RWPE2 (cell line): ENCODE results near the gene TAS2R46.
"Not testable (repeated sequence)": the region's sequence is repeated elsewhere in the genome, so short reads cannot be mapped to it uniquely, and the experiment has no call there.

ENCODE experiments used
- ATAC-seq: fragments of 200-7000 bp; cut with Tn5 transposase; 3 replicates; pipeline ENCODE4 v1.9.1; 2021; ENCODE audit warnings: low read depth
- DNase-seq: peaks from one replicate; pipeline ENCODE4 v3.0.0-alpha.2; 2020; ENCODE audit warnings: low spot score
- H3K27ac ChIP-seq: fragments of 450-650 bp; 2 replicates; pipeline ENCODE4 v1.5.1; 2017; ENCODE audit warnings: mild to moderate bottlenecking; ENCODE audit not compliant: poor library complexity, severe bottlenecking
- H3K27me3 ChIP-seq: fragments of 250-450 bp; sonication (Bioruptor Pico); 2 replicates; pipeline ENCODE4 v1.5.1; 2021; ENCODE audit warnings: mild to moderate bottlenecking, moderate library complexity; ENCODE audit not compliant: insufficient read depth, poor library complexity, severe bottlenecking
- H3K36me3 ChIP-seq: fragments of 250-450 bp; sonication (Bioruptor Pico); 2 replicates; pipeline ENCODE4 v1.5.1; 2020; ENCODE audit warnings: low read depth, mild to moderate bottlenecking, moderate library complexity
- H3K4me1 ChIP-seq: fragments of 250-450 bp; sonication (Bioruptor Pico); 2 replicates; pipeline ENCODE4 v1.5.1; 2021; ENCODE audit warnings: mild to moderate bottlenecking, moderate library complexity; ENCODE audit not compliant: insufficient read depth, poor library complexity, severe bottlenecking
- H3K4me3 ChIP-seq: fragments of 250-450 bp; sonication (Bioruptor Pico); 2 replicates; pipeline ENCODE4 v1.5.1; 2021; ENCODE audit warnings: mild to moderate bottlenecking, moderate library complexity; ENCODE audit not compliant: severe bottlenecking
- H3K9me3 ChIP-seq: fragments of 250-450 bp; sonication (Bioruptor Pico); 2 replicates; pipeline ENCODE4 v1.5.1; 2021; ENCODE audit warnings: mild to moderate bottlenecking, moderate library complexity; ENCODE audit not compliant: severe bottlenecking
- TF ChIP-seq, protein P1 (sequence below): fragments of 450-650 bp; IDR thresholded peaks from one replicate; pipeline ENCODE4 v1.5.1; 2017; ENCODE audit warnings: mild to moderate bottlenecking, moderate library complexity; ENCODE audit not compliant: poor library complexity, severe bottlenecking

Gene TAS2R46

DNA sequence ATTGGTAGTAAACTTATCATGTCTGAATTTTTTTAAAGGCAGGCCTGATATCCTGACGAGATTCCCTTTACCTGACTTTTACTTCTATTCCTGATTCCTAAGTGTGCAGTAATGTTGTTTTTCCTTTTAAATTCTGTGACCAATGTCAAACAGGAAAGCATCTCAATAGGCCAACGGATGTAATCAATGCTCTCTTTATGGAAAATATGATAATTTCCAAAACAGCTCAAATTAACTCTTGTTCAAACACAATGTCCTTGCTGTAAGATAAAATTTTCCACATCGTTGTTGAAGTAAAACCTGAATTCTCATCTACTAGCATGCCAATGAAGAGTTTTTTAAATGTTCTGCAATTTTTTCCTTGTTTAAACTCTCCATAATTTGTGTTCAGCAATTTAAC, 22.9 kb downstream of the TAS2R46 start:
- DNase-seq (no peak), ATAC-seq (no peak)
- H3K4me1 ChIP-seq, result no peaks in the 10 kb centered on the region
- TF ChIP-seq, protein P1, sequence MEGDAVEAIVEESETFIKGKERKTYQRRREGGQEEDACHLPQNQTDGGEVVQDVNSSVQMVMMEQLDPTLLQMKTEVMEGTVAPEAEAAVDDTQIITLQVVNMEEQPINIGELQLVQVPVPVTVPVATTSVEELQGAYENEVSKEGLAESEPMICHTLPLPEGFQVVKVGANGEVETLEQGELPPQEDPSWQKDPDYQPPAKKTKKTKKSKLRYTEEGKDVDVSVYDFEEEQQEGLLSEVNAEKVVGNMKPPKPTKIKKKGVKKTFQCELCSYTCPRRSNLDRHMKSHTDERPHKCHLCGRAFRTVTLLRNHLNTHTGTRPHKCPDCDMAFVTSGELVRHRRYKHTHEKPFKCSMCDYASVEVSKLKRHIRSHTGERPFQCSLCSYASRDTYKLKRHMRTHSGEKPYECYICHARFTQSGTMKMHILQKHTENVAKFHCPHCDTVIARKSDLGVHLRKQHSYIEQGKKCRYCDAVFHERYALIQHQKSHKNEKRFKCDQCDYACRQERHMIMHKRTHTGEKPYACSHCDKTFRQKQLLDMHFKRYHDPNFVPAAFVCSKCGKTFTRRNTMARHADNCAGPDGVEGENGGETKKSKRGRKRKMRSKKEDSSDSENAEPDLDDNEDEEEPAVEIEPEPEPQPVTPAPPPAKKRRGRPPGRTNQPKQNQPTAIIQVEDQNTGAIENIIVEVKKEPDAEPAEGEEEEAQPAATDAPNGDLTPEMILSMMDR, result no peak
- H3K9me3 ChIP-seq, result no peaks in the 10 kb centered on the region
- H3K27me3 ChIP-seq, result no peaks in the 10 kb centered on the region
- H3K27ac ChIP-seq, result no peak overlapping the region
- no peaks in the 10 kb centered on the region for H3K36me3 ChIP-seq
- no peak overlapping the region for H3K4me3 ChIP-seq

DNA sequence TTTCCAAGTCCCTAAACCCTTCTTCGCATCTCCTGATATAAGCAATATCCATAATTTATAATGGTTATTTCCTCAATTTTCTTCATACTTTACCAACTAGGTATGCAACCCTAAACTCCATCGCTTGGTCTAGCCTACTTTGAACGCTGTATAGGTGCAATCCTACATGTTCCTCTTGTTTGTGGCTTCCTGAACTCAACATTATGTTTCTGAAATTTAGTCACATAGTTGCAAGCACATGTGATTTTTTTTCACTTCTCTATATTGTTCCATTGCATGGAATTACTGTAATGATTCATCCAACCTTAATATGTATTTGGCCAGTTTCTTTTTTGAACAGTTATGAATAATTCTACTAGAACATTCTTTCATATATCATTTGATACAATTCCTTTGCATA, 28.1 kb downstream of the TAS2R46 start:
- H3K9me3 ChIP-seq, DNase-seq, ATAC-seq, H3K27me3 ChIP-seq, H3K4me3 ChIP-seq, H3K36me3 ChIP-seq, H3K27ac ChIP-seq, H3K4me1 ChIP-seq: not testable (repeated sequence)

DNA sequence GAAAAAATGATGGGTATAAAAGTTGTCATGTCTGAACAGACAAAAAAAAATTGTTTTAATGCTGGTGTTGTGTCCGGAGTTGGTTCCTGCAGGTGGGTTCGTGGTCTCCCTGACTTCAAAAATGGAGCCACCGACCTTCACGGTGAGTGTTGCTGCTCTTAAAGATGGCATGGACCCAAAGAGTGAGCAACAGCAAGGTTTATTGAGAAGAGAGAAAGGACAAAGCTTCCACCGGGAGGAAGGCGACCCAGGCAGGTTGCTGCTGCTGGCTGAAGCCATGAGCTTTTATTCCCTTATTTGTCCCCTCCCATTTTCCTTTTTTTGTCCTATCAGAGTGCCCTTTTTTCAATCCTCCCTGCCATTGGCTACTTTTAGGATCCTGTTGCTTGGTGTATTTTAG, 30.8 kb downstream of the TAS2R46 start, which contains the start of gene TAS2R31:
TSS of gene TAS2R31 (minus strand) at position 101 of the 400 bp plus-strand sequence. CDS start at position 29, 72 bp downstream.
- Histone ChIP-seq H3K36me3 (no peaks in the 10 kb centered on the region), H3K4me3 (no peak within 1 kb of the TSS), H3K9me3 (no peaks in the 10 kb centered on the region), H3K27ac (no peak within 1 kb of the TSS), H3K4me1 (no peaks in the 10 kb centered on the region), H3K27me3 (no peaks in the 10 kb centered on the region)
- TF ChIP-seq, protein P1, result no peak
- DNase-seq (no peak), ATAC-seq (no peak)

DNA sequence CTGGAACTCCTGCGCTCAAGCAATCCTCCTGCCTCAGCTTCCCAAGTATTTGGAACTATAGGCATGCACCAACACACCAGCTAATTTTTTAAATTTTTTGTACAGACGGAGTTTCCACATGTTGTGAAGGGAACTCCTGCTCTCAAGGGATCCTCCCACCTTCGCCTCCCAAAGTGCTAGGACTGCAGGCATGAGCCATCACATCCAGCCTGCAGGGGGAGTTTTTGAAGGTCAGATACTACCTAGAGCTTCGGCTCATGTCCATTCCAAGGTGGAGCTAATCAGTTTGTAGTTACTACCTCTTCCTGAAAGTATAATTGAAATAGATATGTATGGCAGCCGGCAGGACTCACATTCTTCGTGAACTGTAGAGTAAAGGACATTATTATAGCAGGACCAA, 36.0 kb downstream of the TAS2R46 start:
- ATAC-seq (no peak), DNase-seq (no peak)
- Histone ChIP-seq H3K36me3 (no peaks in the 10 kb centered on the region), H3K9me3 (no peaks in the 10 kb centered on the region), H3K27ac (no peak overlapping the region), H3K4me3 (no peak overlapping the region), H3K27me3 (no peaks in the 10 kb centered on the region), H3K4me1 (no peaks in the 10 kb centered on the region)
- TF ChIP-seq, protein P1, result no peak

DNA sequence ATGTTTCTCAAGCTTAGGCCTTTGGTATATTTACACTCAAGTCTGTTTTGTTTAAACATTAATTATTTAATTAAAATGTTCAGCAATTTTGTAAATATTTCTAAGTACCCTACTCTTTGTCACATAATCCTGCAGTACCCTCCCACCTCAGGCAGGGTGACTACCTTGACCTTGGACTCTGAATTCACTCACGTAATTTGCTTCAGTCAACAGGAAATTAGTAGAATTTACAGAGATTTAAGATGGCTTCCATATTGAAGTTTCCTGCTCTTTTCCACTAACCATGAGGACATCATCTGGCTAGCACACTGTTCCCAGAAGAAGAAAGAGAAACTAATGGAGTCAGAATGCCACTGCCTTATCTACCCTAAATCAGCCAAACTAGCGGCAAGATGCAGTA, 38.7 kb downstream of the TAS2R46 start:
- TF ChIP-seq, protein P1, result no peak
- no peaks in the 10 kb centered on the region for H3K9me3 ChIP-seq
- DNase-seq (no peak), ATAC-seq (no peak)
- no peak overlapping the region for H3K27ac ChIP-seq
- H3K4me1 ChIP-seq, result no peaks in the 10 kb centered on the region
- H3K27me3 ChIP-seq, result no peaks in the 10 kb centered on the region
- H3K4me3 ChIP-seq, result no peak overlapping the region
- no peaks in the 10 kb centered on the region for H3K36me3 ChIP-seq
